Epithelial cell of esophagus (primary cell): Measurements from ENCODE around the gene CCNA1.
A peak's percentile ranks its signal among the peaks of the same experiment; 100 is the strongest.

Experiments used
- DNase-seq: peaks from one replicate; pipeline ENCODE4 v3.0.0; 2010; ENCODE audit warnings: low read depth
- H3K4me3 ChIP-seq: 2 replicates; pipeline ENCODE4 v1.5.1; 2011; ENCODE audit warnings: mild to moderate bottlenecking, low read length, control low read depth
- TF ChIP-seq, protein P1 (sequence below): IDR thresholded peaks from 2 replicates; pipeline ENCODE4 v1.5.1; 2011; ENCODE audit warnings: low read depth, mild to moderate bottlenecking, low read length, control low read depth, inconsistent platforms; ENCODE audit not compliant: insufficient read depth; ENCODE audit errors: missing control alignments

Gene CCNA1

DNA sequence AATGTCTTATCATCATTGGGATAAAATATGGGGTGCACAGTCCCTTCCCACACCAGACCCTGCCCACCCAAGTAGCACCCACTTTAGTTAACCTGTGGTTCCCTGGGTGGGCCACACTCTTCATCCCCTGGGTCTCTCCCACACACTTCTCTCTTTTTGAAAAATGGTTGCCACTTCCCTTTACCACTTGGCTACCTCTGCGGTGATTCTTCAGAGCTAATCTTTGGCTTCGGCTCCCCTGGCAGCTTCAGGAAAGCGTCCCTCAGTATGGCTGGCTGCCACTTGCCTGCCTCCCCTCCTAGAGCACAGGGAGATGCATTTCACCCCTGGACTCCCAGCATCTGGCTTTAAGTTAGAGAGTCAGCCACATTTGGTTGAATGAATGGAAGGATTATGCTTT lies 18.2 kb downstream of the CCNA1 start:
- DNase-seq = no peak
- TF ChIP-seq, protein P1, sequence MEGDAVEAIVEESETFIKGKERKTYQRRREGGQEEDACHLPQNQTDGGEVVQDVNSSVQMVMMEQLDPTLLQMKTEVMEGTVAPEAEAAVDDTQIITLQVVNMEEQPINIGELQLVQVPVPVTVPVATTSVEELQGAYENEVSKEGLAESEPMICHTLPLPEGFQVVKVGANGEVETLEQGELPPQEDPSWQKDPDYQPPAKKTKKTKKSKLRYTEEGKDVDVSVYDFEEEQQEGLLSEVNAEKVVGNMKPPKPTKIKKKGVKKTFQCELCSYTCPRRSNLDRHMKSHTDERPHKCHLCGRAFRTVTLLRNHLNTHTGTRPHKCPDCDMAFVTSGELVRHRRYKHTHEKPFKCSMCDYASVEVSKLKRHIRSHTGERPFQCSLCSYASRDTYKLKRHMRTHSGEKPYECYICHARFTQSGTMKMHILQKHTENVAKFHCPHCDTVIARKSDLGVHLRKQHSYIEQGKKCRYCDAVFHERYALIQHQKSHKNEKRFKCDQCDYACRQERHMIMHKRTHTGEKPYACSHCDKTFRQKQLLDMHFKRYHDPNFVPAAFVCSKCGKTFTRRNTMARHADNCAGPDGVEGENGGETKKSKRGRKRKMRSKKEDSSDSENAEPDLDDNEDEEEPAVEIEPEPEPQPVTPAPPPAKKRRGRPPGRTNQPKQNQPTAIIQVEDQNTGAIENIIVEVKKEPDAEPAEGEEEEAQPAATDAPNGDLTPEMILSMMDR = no peak
- H3K4me3 ChIP-seq = no peak overlapping the region

DNA sequence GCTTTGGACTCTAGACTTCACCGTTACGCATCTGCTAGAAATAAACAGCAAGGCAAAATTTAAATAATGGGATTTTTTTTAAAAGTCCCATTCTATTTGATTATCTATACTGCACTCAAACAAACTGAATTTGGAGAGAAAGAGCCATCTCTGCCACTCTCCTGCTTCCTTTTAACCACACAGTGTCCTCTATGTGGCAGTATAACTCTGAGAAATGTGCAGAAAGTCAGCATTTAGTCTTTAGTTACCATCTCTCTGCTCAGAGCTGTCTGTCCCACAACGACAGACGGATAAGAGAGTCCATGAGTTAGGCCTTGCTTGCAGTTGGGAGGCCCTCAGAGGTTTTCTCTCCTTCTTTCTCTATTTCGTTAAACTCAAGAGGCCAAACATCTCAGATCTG lies 21.2 kb downstream of the CCNA1 start:
- DNase-seq = peak; percentile 34
- no peak overlapping the region for H3K4me3 ChIP-seq
- TF ChIP-seq, protein P1 = peak; percentile 44

DNA sequence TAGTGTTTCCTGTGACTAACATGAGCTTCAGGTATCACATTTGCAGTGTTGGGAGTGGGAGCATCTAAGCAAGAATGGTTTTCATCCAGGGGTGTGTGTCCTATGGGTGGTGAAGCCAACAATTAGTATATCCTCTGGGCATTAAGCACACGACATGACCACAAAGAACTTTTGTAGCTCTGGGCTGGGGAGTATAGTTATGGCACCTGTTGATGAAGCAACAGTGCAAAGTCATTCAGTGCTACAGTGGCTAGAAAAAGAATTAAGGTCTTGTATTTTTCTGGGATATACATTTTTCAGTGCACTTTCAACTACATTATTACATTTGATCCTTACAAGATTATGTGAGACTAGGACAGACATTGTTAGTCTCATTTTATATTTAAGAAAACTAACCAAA lies 21.8 kb downstream of the CCNA1 start:
- no peak overlapping the region for H3K4me3 ChIP-seq
- TF ChIP-seq, protein P1 = no peak
- DNase-seq = peak; percentile 39

DNA sequence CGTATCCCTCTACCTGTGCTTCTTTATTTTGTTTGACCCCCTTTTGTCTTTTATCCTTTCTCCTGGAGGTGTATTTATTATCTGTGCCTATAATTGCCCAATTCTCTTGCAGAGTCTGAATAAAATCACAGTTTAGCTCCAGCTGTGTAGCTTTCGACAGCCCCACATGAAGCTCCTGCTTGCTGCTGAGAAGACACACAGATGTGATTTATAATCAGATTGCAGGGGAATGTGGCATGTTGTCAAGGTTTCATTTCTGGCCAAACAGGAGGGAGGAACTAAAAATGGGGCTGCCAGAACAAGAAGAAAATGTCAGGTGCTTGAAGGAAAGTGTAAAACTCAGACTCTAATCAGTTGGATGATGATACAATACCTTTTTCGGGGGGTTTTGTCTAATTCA lies 22.7 kb downstream of the CCNA1 start:
- TF ChIP-seq, protein P1 = no peak
- no peak for DNase-seq

DNA sequence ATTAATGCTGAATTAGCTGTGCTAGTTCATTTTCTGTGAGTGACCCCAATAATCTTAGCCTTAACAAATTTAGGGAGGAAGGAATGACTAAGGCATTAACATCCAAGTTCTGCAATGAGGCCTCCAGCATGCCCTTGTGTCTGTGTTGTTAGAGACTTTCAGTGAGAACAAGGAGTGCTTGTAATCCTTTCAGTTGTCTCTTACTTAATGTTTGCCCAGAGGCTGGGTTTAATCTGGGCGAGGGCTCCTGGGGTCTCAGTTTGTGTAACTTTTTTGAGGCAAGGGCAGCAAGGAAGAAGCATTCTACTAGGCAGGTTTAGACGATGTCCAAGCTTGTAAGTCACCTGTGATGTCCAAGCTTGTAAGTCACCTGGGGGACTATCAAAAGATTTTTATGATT lies 24.3 kb downstream of the CCNA1 start:
- DNase-seq = peak; percentile 36
- H3K4me3 ChIP-seq = no peak overlapping the region
- TF ChIP-seq, protein P1 = no peak

More for the DNA sequence above, 22.7 kb downstream of the CCNA1 start:
- no peak overlapping the region for H3K4me3 ChIP-seq

- TF ChIP-seq, protein P1 = no peak
- no peak for DNase-seq
- no peak overlapping the region for H3K4me3 ChIP-seq
Observed at GRCh38 chr13:36461506-36461905, 29.2 kb downstream of the CCNA1 start.

- TF ChIP-seq, protein P1 = peak; percentile 65
- DNase-seq = peak; percentile 66
Observed at GRCh38 chr13:36475468-36475867, 43.2 kb downstream of the CCNA1 start.

More at GRCh38 chr13:36475468-36475867, 43.2 kb downstream of the CCNA1 start:
- no peak overlapping the region for H3K4me3 ChIP-seq
